Measurements from ENCODE around the gene ADRA1B. TPM values are rescaled to one million over a fixed set of nuclear protein-coding genes. Genes with fewer than 3 reads are reported as not detected.

Gene ADRA1B
- total and polyA plus RNA-seq, 2 of the 8 experiments (the other 6 are each of a cell fraction or from before 2014, with no cell fraction given) = not detected

DNA sequence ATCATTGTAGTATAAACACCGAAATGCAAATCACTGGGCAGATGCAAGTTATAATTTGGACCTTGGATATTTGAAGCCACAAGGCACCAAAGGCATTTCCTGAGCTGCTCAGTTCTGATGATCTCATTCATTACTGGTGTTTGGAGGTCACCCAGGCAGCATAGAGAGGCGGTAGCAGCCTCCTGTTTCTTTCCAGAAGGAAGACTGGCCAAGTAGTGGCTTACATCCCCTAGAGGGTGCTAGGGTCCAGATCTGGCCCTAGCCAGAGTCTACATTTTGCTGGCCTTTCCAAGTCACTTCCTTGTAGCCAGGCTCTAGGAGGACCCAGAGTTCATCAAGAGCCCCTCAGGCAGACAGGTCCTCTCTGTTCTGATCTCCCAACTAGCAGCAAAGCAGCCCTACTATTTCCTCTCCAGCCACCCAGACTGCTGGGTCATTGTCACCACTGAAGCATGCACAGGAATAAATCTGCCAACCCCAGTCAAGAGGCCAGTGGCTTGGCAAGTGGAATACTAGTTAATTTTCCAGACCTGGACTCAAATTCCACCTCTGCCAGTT lies 59.3 kb downstream of the ADRA1B start:
- Histone ChIP-seq H2AFZ (ENCODE audit: low read length) (no peak overlapping the region), H2BK5ac (ENCODE audit: low read depth, low read length) (no peak overlapping the region), H4K91ac (replicated peaks; ENCODE audit: insufficient read length, low read length) (no peak overlapping the region), H4K8ac (ENCODE audit: extremely low read depth, insufficient read depth, low read length) (no peak overlapping the region), H3K36me3 (ENCODE audit: control insufficient read depth in 2 of 4, insufficient read depth in 4 of 4, low read length in 3 of 4) (no peaks in the 10 kb centered on the region), H3K9ac (replicated peaks in 1 of 4; ENCODE audit: extremely low read depth in 1 of 4, low read depth in 3 of 4, low read length in 3 of 4) (no peak overlapping the region), H3K4me3 (ENCODE audit: extremely low read depth in 1 of 4, insufficient read depth in 2 of 4, low read depth in 3 of 4, low read length in 4 of 4) (no peak overlapping the region), H3K4me2 (ENCODE audit: insufficient read depth in 1 of 2, low read depth in 2 of 2, low read length in 2 of 2) (no peak overlapping the region), H3K4ac (replicated peaks; ENCODE audit: insufficient read length, low read depth, low read length) (no peak overlapping the region), H3K9me3 (ENCODE audit: insufficient read depth in 2 of 2, low read depth in 1 of 2, low read length in 1 of 2) (no peaks in the 10 kb centered on the region), H3K18ac (ENCODE audit: extremely low read depth, low read length) (no peak overlapping the region), H2BK20ac (ENCODE audit: low read length) (no peak overlapping the region), H2AK5ac (ENCODE audit: low read depth, low read length) (no peak overlapping the region), H3K14ac (ENCODE audit: insufficient read length) (no peak overlapping the region), H2BK15ac (ENCODE audit: low read length) (no peak overlapping the region), H3K56ac (replicated peaks; ENCODE audit: insufficient read length, low read depth, low read length) (no peak overlapping the region), H3K23me2 (ENCODE audit: low read depth, low read length) (peaks cover 13% of the 10 kb centered on the region; the same call in 1 of the 2 replicates), H3K79me2 (ENCODE audit: control insufficient read depth in 1 of 2, insufficient read depth in 2 of 2, low read length in 2 of 2) (no peaks in the 10 kb centered on the region), H3K23ac (ENCODE audit: insufficient read length) (no peak overlapping the region), H3K27ac (ENCODE audit: low read depth, low read length) (no peak overlapping the region), H3K27me3 (replicated peaks in 1 of 4; ENCODE audit: control insufficient read depth in 3 of 4, extremely low read depth in 1 of 4, insufficient read depth in 3 of 4, low read length in 3 of 4) (peaks cover 23 to 38% (median 35%) of the 10 kb centered on the region in 4 experiments), H4K5ac (ENCODE audit: insufficient read length, low read depth, low read length) (no peak overlapping the region), H2BK12ac (ENCODE audit: low read depth, low read length) (no peak overlapping the region), H3K79me1 (ENCODE audit: low read depth, low read length) (no peaks in the 10 kb centered on the region), H2BK120ac (replicated peaks; ENCODE audit: low read depth, low read length) (no peak overlapping the region), H3K4me1 (replicated peaks in 1 of 4; ENCODE audit: control insufficient read depth in 3 of 4, insufficient read depth in 4 of 4, low read length in 3 of 4) (peaks cover 0 to 4% (median 2%) of the 10 kb centered on the region in 4 experiments; a peak in 2 of 7 replicates), H4K20me1 (replicated peaks in 1 of 2; ENCODE audit: control insufficient read depth in 1 of 2, insufficient read depth in 2 of 2, low read length in 2 of 2) (no peaks in the 10 kb centered on the region)
- DNase-seq (ENCODE audit: low read depth in 1 of 2, low spot score in 2 of 2) = no peak
- FAIRE-seq = no peak
- 79% methylated on average over 2 of the region's 2 CpGs; no CpG with 5 or more reads in 1 of the 2 experiments for WGBS, 2 experiments (ENCODE audit: extremely low coverage in 1 of 2, insufficient coverage in 1 of 2, insufficient read length in 1 of 2, insufficient replicate concordance in 2 of 2, low coverage in 1 of 2, low lambda C conversion rate in 2 of 2, missing lambda C conversion rate in 1 of 2)
- ChIA-PET CTCF (ENCODE audit: partially characterized antibody) (interaction anchor here (0.6 to 4.3 kb wide), 6 partner anchors 10 to 534 kb away, joined by 3 to 39 read pairs (median 6); no protein-coding TSS in a partner anchor), POLR2A (ENCODE audit: partially characterized antibody) (no interaction called here)
- TF ChIP-seq RAD21 (IDR thresholded peaks at IDR 0.05 in 1 of 2, conservative IDR thresholded peaks at IDR 0.05 in 1 of 2; ENCODE audit: low read depth in 2 of 2, low read length in 2 of 2) (peak in 1 of 2 experiments; percentile 30; a peak in 2 of 4 replicates), ZNF274 (IDR thresholded peaks at IDR 0.05; ENCODE audit: borderline replicate concordance, extremely low read depth, low read length) (no peak)
